ENCODE measurements around the gene ALG12. TPM values are rescaled to one million over a fixed set of nuclear protein-coding genes. Genes with fewer than 3 reads are reported as not detected.

The ALG12 gene
- total RNA-seq, 1 donor from 2014 or later: 14.7 TPM

DNA sequence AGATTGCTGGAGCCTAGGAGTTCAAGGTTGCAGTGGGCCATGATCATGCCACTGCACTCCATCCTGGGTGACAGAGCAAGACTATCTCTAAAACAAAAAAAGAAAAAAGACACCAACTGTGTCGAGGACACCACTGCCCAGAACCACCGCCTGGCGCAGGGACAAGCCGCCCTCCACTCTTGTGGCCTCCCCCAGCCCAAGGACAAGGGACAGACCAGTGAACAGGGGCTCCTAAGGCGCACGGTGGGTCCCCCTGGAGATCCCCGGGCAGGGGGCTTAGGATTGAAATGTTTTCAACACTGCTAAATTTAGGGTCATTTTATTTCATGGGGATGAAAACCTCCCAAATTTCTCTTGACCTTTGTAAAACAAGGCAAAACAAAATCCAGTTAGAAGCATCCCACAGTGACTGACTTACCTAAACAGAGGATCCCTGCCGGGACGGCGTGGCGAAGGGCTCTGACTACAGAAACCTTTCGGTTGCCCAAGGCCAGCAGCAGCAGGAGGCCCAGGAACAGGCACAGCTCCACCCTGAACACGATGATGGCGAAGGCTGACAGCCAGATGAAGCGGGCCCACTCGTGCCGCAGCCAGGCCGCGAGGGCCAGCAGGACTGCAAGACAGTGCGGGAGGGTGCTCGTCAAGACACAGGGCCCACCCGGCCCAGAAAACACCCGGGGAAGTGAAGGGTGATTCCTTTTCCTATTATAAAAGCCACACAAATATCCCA is 8.6 kb downstream of the ALG12 start:
- TF ChIP-seq, protein P1, sequence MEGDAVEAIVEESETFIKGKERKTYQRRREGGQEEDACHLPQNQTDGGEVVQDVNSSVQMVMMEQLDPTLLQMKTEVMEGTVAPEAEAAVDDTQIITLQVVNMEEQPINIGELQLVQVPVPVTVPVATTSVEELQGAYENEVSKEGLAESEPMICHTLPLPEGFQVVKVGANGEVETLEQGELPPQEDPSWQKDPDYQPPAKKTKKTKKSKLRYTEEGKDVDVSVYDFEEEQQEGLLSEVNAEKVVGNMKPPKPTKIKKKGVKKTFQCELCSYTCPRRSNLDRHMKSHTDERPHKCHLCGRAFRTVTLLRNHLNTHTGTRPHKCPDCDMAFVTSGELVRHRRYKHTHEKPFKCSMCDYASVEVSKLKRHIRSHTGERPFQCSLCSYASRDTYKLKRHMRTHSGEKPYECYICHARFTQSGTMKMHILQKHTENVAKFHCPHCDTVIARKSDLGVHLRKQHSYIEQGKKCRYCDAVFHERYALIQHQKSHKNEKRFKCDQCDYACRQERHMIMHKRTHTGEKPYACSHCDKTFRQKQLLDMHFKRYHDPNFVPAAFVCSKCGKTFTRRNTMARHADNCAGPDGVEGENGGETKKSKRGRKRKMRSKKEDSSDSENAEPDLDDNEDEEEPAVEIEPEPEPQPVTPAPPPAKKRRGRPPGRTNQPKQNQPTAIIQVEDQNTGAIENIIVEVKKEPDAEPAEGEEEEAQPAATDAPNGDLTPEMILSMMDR (IDR thresholded peaks at IDR 0.05; ENCODE audit: partially characterized antibody, unreplicated experiment): no peak
- DNase-seq: no peak
- no peak overlapping the region for H3K27ac Mint-ChIP-seq (ENCODE audit: unreplicated experiment)
- H3K27me3 Mint-ChIP-seq (ENCODE audit: unreplicated experiment): peaks cover 9% of the 10 kb centered on the region
- H3K4me3 Mint-ChIP-seq (ENCODE audit: unreplicated experiment): no peak overlapping the region
- peaks cover 3% of the 10 kb centered on the region for H3K4me1 Mint-ChIP-seq (ENCODE audit: low read depth, unreplicated experiment)
- peaks cover 6% of the 10 kb centered on the region for H3K9me3 Mint-ChIP-seq (ENCODE audit: unreplicated experiment)
- H3K36me3 Mint-ChIP-seq (ENCODE audit: unreplicated experiment): no peaks in the 10 kb centered on the region

DNA sequence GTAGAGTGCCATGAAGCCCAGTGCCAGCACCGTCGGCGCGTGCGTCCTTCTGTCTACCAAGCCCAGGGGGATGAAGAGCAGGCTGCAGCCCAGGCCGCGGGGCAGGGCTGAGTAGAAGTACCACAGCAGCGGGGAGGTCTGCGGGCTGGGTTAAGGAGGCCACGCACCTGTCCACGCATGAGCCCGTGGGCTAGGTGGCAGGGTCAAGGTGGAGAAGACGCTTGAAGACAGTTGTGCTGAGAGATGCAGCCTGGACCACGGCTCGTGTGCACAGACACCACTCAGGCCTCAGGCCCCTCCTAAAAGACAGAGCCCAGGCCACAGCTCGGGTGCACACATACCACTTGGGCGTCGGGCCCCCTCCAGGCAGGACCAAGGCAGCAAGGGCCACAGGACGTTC is 10.4 kb downstream of the ALG12 start:
- peaks cover 3% of the 10 kb centered on the region for H3K4me1 Mint-ChIP-seq (ENCODE audit: low read depth, unreplicated experiment)
- peaks cover 6% of the 10 kb centered on the region for H3K9me3 Mint-ChIP-seq (ENCODE audit: unreplicated experiment)
- H3K27me3 Mint-ChIP-seq (ENCODE audit: unreplicated experiment): peaks cover 9% of the 10 kb centered on the region
- no peak overlapping the region for H3K27ac Mint-ChIP-seq (ENCODE audit: unreplicated experiment)
- no peaks in the 10 kb centered on the region for H3K36me3 Mint-ChIP-seq (ENCODE audit: unreplicated experiment)
- no peak overlapping the region for H3K4me3 Mint-ChIP-seq (ENCODE audit: unreplicated experiment)
- TF ChIP-seq, protein P1 (IDR thresholded peaks at IDR 0.05; ENCODE audit: partially characterized antibody, unreplicated experiment): no peak
- DNase-seq: no peak

DNA sequence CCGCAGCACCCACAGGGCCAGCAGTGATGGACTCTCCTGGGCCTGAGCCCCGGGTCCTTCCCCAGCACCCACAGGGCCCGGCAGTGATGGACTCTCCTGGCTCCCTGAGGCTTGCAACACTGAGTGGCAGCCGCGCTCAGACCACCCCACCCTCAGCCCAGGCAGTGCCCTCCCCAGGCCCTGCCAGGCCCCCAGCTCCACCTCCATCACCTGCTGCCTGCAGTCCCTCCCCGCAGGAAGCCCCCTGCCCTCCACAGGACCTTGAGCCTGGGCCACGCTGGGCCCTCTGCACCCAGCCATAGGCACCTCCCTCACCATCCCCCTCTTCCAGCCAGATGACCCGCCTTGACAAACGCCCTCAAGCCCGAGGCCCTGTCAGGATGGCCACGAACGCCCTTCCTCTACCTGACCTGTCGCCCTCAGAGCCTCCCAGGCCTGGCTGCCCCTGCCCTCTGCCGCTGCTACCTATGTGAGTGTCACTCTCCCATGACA is 11.4 kb downstream of the ALG12 start:
- Mint-ChIP-seq H3K9me3 (ENCODE audit: unreplicated experiment) (peaks cover 8% of the 10 kb centered on the region), H3K4me3 (ENCODE audit: unreplicated experiment) (no peak overlapping the region), H3K27ac (ENCODE audit: unreplicated experiment) (no peak overlapping the region), H3K27me3 (ENCODE audit: unreplicated experiment) (peaks cover 6% of the 10 kb centered on the region), H3K4me1 (ENCODE audit: low read depth, unreplicated experiment) (peaks cover 3% of the 10 kb centered on the region), H3K36me3 (ENCODE audit: unreplicated experiment) (no peaks in the 10 kb centered on the region)
- DNase-seq: no peak
- TF ChIP-seq, protein P1 (IDR thresholded peaks at IDR 0.05; ENCODE audit: partially characterized antibody, unreplicated experiment): no peak

DNA sequence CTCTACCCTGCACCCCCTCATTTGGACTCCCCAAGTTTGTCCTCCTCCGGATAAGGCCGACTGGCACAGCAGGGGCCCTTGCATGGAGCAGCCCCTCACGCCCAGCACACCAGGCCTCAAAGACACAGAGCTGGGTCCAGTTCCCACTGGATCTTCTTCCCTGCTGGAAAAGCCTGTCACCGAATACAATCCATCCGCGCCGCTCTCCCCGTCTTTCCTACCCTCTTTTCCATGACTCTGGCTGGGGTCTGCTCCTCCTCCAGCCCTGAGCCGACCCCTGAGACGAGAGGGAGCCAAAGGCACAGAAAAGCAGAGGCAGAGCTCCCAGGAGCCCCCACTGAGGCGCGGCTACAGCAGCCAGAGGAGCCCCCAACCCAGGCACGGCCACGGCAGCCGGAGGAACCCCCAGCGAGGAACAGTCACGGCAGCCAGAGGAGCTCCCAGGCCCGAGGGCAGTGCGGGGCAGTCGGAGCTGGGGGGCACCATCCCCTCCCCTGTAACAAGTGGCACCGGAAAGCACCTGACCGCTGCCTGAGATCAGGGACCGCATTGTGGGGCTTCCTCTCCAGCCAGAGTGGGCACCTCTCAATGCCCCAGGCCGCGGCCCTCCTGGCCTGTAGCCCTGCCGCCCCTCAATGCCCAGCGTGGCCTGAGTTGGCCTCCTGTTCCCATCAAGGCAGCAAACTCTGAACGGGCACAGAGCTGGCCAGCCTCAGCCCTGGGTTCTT is 12.0 kb downstream of the ALG12 start:
- no peak for DNase-seq
- H3K27ac Mint-ChIP-seq (ENCODE audit: unreplicated experiment): no peak overlapping the region
- TF ChIP-seq, protein P1 (IDR thresholded peaks at IDR 0.05; ENCODE audit: partially characterized antibody, unreplicated experiment): no peak
- peaks cover 10% of the 10 kb centered on the region for H3K27me3 Mint-ChIP-seq (ENCODE audit: unreplicated experiment)
- H3K4me1 Mint-ChIP-seq (ENCODE audit: low read depth, unreplicated experiment): peaks cover 3% of the 10 kb centered on the region
- no peaks in the 10 kb centered on the region for H3K36me3 Mint-ChIP-seq (ENCODE audit: unreplicated experiment)
- no peak overlapping the region for H3K4me3 Mint-ChIP-seq (ENCODE audit: unreplicated experiment)
- H3K9me3 Mint-ChIP-seq (ENCODE audit: unreplicated experiment): peaks cover 14% of the 10 kb centered on the region

DNA sequence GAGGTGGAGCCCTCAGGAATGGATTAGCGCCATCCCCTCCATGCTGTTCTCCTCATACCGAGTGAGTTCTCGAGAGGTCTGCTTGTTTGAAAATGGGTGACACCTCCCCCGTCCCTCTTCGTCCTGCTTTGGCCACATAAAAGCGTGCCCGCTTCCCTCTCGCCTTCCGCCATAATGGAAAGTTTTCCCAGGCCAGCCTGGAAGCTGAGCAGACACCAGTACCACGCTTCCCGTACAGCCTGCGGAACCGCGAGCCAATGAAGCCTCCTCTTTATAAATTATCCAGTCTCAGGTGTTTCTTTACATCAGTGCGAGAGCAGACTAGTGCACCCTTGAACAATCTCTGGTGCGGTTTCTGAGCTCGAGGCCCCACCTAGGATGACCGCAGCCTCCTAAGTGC is 12.8 kb downstream of the ALG12 start:
- Mint-ChIP-seq H3K27me3 (ENCODE audit: unreplicated experiment) (peaks cover 16% of the 10 kb centered on the region), H3K4me1 (ENCODE audit: low read depth, unreplicated experiment) (peaks cover 5% of the 10 kb centered on the region), H3K27ac (ENCODE audit: unreplicated experiment) (no peak overlapping the region), H3K9me3 (ENCODE audit: unreplicated experiment) (peaks cover 19% of the 10 kb centered on the region), H3K36me3 (ENCODE audit: unreplicated experiment) (peaks cover 5% of the 10 kb centered on the region), H3K4me3 (ENCODE audit: unreplicated experiment) (no peak overlapping the region)
- TF ChIP-seq, protein P1 (IDR thresholded peaks at IDR 0.05; ENCODE audit: partially characterized antibody, unreplicated experiment): no peak
- no peak for DNase-seq
